HepG2 (cell line): Measurements from ENCODE around the gene COL8A1. TPM values are rescaled to one million over a fixed set of nuclear protein-coding genes. Genes with fewer than 3 reads are reported as not detected.

Source experiments
- ATAC-seq: fragments of 200-7000 bp; cut with Tn5 transposase; 3 replicates; pipeline ENCODE4 v1.9.1; 2020; ENCODE audit warnings: mild to moderate bottlenecking, moderate library complexity
- BruUV-seq: library from RNA; stranded (reverse); fragments of 400-500 nt; replicated peaks from 2 replicates; lab custom pipeline; 2021; lab: Mats Ljungman, UMichigan
- CTCF ChIA-PET: fragments of 300-600 bp; formaldehyde crosslinking; extraction: SDS; loops from one replicate; lab custom pipeline; 2021; ENCODE audit warnings: low total read pairs, inconsistent platforms, low intra/inter-chr PET ratio; lab: Yijun Ruan, JAX
- POLR2A ChIA-PET: fragments of 350-600 bp; sonication (Branson Sonifier 250); formaldehyde crosslinking; loops from one replicate; lab custom pipeline; 2020; ENCODE audit warnings: antibody characterized with exemption, inconsistent platforms; lab: Yijun Ruan, JAX
- DNase-seq: peaks from one replicate; pipeline ENCODE4 v3.0.0-alpha.2; 2015; ENCODE audit warnings: low spot score
- FAIRE-seq: peaks from 3 replicates; lab custom pipeline; 2011; peaks lifted over from hg19 to GRCh38; lab: Jason Lieb, UNC
- H2AFZ ChIP-seq: one replicate; pipeline ENCODE4 v1.6.1; 2011; ENCODE audit warnings: low read length, inconsistent platforms
- H3K27ac ChIP-seq: fragments of 300-600 bp; 3 replicates; pipeline ENCODE4 v1.8.0; 2011; ENCODE audit warnings: mixed run types, mild to moderate bottlenecking, mixed read lengths, low read length, inconsistent platforms; ENCODE audit not compliant: insufficient read depth; ENCODE audit errors: extremely low read length
- H3K27me3 ChIP-seq, 2 experiments: fragments of 200-600 bp in 1 of 2; 2 replicates in 1 of 2; 3 replicates in 1 of 2; pipeline versions ENCODE4 v1.6.0 to v1.8.0; 2011; ENCODE audit warnings: low read length in 2 of 2, mild to moderate bottlenecking in 2 of 2, moderate library complexity in 2 of 2, inconsistent platforms in 1 of 2; ENCODE audit not compliant: insufficient read depth in 2 of 2, control insufficient read depth in 1 of 2
- H3K36me3 ChIP-seq, 2 experiments: fragments of 200-600 bp in 1 of 2; replicated peaks in 1 of 2; 2 replicates in 1 of 2; 3 replicates in 1 of 2; pipeline versions ENCODE4 v1.5.1 to v1.8.0; 2011; ENCODE audit warnings: low read length in 2 of 2, inconsistent platforms in 1 of 2; ENCODE audit not compliant: insufficient read depth in 2 of 2, control insufficient read depth in 1 of 2
- H3K4me1 ChIP-seq: 2 replicates; pipeline ENCODE4 v1.5.1; 2012; ENCODE audit warnings: low read length, inconsistent platforms; ENCODE audit not compliant: insufficient read depth
- H3K4me2 ChIP-seq: 2 replicates; pipeline ENCODE4 v1.6.0; 2011; ENCODE audit warnings: low read depth, low read length, inconsistent platforms
- H3K4me3 ChIP-seq, 3 experiments: fragments of 200-600 bp in 1 of 3; sonication (generic), shearing (Covaris generic) in 1 of 3; replicated peaks in 1 of 3; 2 replicates each; pipeline ENCODE4 v1.5.1; 2011 to 2016; ENCODE audit warnings: low read length in 3 of 3, inconsistent platforms in 2 of 3, low read depth in 2 of 3, mild to moderate bottlenecking in 2 of 3, control low read depth in 1 of 3, mixed read lengths in 1 of 3; ENCODE audit not compliant: insufficient read depth in 1 of 3
- H3K79me2 ChIP-seq: one replicate; pipeline ENCODE4 v1.6.1; 2011; ENCODE audit warnings: low read length, inconsistent platforms; ENCODE audit not compliant: insufficient read depth
- H3K9ac ChIP-seq: 2 replicates; pipeline ENCODE4 v1.6.0; 2011; ENCODE audit warnings: mild to moderate bottlenecking, low read depth, low read length, inconsistent platforms; ENCODE audit not compliant: insufficient read depth
- H3K9me3 ChIP-seq: 2 replicates; pipeline ENCODE4 v1.5.1; 2012; ENCODE audit warnings: mild to moderate bottlenecking, low read length
- H4K20me1 ChIP-seq: 2 replicates; pipeline ENCODE4 v1.6.0; 2011; ENCODE audit warnings: inconsistent platforms, mild to moderate bottlenecking, low read length, moderate library complexity; ENCODE audit not compliant: insufficient read depth
- ARHGAP35 ChIP-seq: sonication (generic); formaldehyde crosslinking; IDR thresholded peaks from 2 replicates; pipeline ENCODE4 v1.9.0; 2022; ENCODE audit warnings: mild to moderate bottlenecking, inconsistent platforms, moderate library complexity, missing genetic modification reagents, borderline replicate concordance
- GFI1 ChIP-seq: sonication (generic); formaldehyde crosslinking; IDR thresholded peaks from 2 replicates; pipeline ENCODE4 v1.5.0; 2020; ENCODE audit warnings: missing genetic modification reagents, mild to moderate bottlenecking, borderline replicate concordance
- KMT2A ChIP-seq: sonication (generic); formaldehyde crosslinking; IDR thresholded peaks from 2 replicates; pipeline ENCODE4 v1.4.0; 2020; ENCODE audit warnings: missing genetic modification reagents
- NPAS2 ChIP-seq: sonication (generic); formaldehyde crosslinking; IDR thresholded peaks from 2 replicates; pipeline ENCODE4 v1.8.0; 2022; ENCODE audit warnings: mild to moderate bottlenecking, missing genetic modification reagents, borderline replicate concordance
- SRY ChIP-seq: sonication (generic); formaldehyde crosslinking; IDR thresholded peaks from 2 replicates; pipeline ENCODE4 v1.8.0; 2022; ENCODE audit warnings: mild to moderate bottlenecking, missing genetic modification reagents
- TEAD3 ChIP-seq: optimal IDR thresholded peaks from 2 replicates; pipeline ENCODE3; 2016; ENCODE audit warnings: borderline replicate concordance
- ZBTB38 ChIP-seq: sonication (generic); formaldehyde crosslinking; IDR thresholded peaks from 2 replicates; pipeline ENCODE4 v1.5.1; 2020; ENCODE audit warnings: mild to moderate bottlenecking, missing genetic modification reagents
- ZC3H4 ChIP-seq: sonication (generic); formaldehyde crosslinking; IDR thresholded peaks from 2 replicates; pipeline ENCODE4 v1.4.0; 2020; ENCODE audit warnings: missing genetic modification reagents, borderline replicate concordance
- ZFP82 ChIP-seq: sonication (generic); formaldehyde crosslinking; IDR thresholded peaks from 2 replicates; pipeline ENCODE4 v1.5.1; 2020; ENCODE audit warnings: mild to moderate bottlenecking, missing genetic modification reagents, borderline replicate concordance
- ZNF264 ChIP-seq: sonication (generic); formaldehyde crosslinking; IDR thresholded peaks from 2 replicates; pipeline ENCODE4 v1.4.0; 2020; ENCODE audit warnings: missing genetic modification reagents
- ZSCAN9 ChIP-seq: IDR thresholded peaks from 2 replicates; pipeline ENCODE4 v1.6.1; 2016; ENCODE audit warnings: borderline replicate concordance
- WGBS: methylation state at CpG from one replicate; pipeline ENCODE4 v1.1.6; 2017; ENCODE audit warnings: low lambda C conversion rate; 5-methylcytosine and 5-hydroxymethylcytosine counted together
- in situ Hi-C: cut with HindIII; loops from 2 replicates; pipeline ENCODE4 v1.10.0; 2017; ENCODE audit warnings: low pct_unique_long_range_greater_than_20kb; ENCODE audit not compliant: extremely low pct_ligation_motif_present
- intact Hi-C: fragments of 100-400 bp; cut with micrococcal nuclease; formaldehyde crosslinking; loops from one replicate; pipeline ENCODE4 v1.10.0; 2022; ENCODE audit not compliant: unreplicated experiment
- polyA plus RNA-seq, 8 experiments: library from polyadenylated mRNA; depleted of rRNA in 3 of 8; stranded (reverse) in 7 of 8; unstranded in 1 of 8; fragments of >200 nt; fragmentation: Illumina TruSeq in 4 of 8; extraction: Trizol in 4 of 8; gene quantifications; 2 replicates each; pipeline versions ENCODE4 v1.2.1 to v1.2.3, GENCODE V29; 2011 to 2016; ENCODE audit warnings: low read depth in 4 of 8, missing spikeins in 1 of 8, mixed read lengths in 1 of 8; ENCODE audit not compliant: insufficient read depth in 1 of 8
- total RNA-seq, 5 experiments: library from RNA; depleted of rRNA; stranded (reverse); fragments of >200 nt; fragmentation: Illumina TruSeq; extraction: Trizol; gene quantifications; 2 replicates each; pipeline ENCODE4 v1.2.3, GENCODE V29; 2016; ENCODE audit warnings: low read depth in 1 of 5
- TF ChIP-seq, protein P1 (sequence below): conservative IDR thresholded peaks from 2 replicates; pipeline ENCODE4 v1.6.1; 2018; ENCODE audit warnings: missing genetic modification reagents
- TF ChIP-seq, protein P2 (sequence below): sonication (generic); formaldehyde crosslinking; IDR thresholded peaks from 2 replicates; pipeline ENCODE4 v1.4.0; 2020; ENCODE audit warnings: missing genetic modification reagents, low read depth, mild to moderate bottlenecking, borderline replicate concordance
- TF ChIP-seq, protein P3 (sequence below): sonication (generic); formaldehyde crosslinking; IDR thresholded peaks from 2 replicates; pipeline ENCODE4 v1.8.0; 2022; ENCODE audit warnings: missing genetic modification reagents, low read depth, mild to moderate bottlenecking, borderline replicate concordance
- TF ChIP-seq, protein P4 (sequence below): sonication (generic); formaldehyde crosslinking; IDR thresholded peaks from 2 replicates; pipeline ENCODE4 v1.5.0; 2020; ENCODE audit warnings: mild to moderate bottlenecking, missing genetic modification reagents, moderate library complexity
- TF ChIP-seq, protein P5 (sequence below): sonication (generic); formaldehyde crosslinking; IDR thresholded peaks from 2 replicates; pipeline ENCODE4 v1.4.0; 2020; ENCODE audit warnings: missing genetic modification reagents

Gene COL8A1
- total and polyA plus RNA-seq, 2 of the 13 experiments (the other 11 are each of a cell fraction or from before 2014, with no cell fraction given) = not detected

DNA sequence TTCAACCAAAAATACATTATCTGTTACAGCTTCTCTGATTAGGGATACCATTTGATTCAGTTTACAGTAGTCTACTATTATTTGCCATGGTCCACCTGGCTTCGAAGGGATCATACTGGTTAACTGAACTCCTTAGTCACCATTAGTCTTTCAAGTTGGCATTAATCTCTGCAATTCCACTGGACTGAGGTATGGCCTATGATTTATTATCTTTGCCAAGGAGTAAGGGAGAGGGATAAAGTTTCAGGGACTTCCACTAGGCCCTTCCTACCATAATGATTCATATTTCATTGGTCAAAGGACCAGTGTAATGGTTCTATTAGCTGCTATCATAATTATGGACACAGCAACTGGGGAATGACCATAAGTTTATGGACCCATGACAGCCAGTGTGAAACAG is 172.0 kb downstream of the COL8A1 start (continued):
- TF ChIP-seq, protein P1, sequence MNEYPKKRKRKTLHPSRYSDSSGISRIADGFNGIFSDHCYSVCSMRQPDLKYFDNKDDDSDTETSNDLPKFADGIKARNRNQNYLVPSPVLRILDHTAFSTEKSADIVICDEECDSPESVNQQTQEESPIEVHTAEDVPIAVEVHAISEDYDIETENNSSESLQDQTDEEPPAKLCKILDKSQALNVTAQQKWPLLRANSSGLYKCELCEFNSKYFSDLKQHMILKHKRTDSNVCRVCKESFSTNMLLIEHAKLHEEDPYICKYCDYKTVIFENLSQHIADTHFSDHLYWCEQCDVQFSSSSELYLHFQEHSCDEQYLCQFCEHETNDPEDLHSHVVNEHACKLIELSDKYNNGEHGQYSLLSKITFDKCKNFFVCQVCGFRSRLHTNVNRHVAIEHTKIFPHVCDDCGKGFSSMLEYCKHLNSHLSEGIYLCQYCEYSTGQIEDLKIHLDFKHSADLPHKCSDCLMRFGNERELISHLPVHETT (CRISPR knock-in tag) = no peak
- TF ChIP-seq, protein P2, sequence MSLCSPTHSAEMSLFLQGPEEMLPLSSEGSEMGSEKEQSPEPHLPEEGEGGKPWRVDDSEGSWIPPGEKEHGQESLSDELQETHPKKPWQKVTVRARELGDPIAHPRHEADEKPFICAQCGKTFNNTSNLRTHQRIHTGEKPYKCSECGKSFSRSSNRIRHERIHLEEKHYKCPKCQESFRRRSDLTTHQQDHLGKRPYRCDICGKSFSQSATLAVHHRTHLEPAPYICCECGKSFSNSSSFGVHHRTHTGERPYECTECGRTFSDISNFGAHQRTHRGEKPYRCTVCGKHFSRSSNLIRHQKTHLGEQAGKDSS (CRISPR knock-in tag) = no peak

DNA sequence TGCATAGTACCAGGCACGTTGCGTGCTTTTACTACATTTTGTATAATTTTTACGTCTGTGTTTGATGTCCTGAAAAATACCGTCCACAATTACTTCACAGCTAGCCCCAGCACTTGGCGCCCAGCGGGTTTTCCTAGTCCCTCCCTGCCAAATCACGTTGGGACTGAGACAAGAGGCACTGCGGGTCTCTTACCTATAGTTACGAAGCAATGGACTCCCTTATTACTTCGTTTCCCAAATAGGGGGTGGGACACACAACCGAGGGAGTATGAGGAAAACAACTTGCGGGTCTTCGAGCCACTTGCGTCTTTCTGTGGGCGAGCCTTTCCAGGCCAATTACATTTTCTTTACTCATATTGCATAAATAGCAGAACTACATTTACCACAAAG is 178.6 kb downstream of the COL8A1 start:
- in situ Hi-C loops = loop anchor here (25.0 kb wide), 1 partner anchor 895 kb away; the partner anchor contains the start of gene TFG
- no peak for TF ChIP-seq SRY (CRISPR knock-in tag)
- TF ChIP-seq, protein P3, sequence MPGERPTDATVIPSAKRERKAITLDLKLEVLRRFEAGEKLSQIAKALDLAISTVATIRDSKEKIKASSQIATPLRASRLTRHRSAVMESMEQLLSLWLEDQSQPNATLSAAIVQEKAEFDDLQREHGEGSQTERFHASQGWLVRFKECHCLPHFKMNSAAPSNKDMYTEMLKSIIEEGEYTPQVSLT (CRISPR knock-in tag) = 0 out of 2 replicates have a peak, but pooled peaks have one; percentile 36
- peak; percentile 13; the same call in 1 of the 2 replicates for TF ChIP-seq ZBTB38
- TF ChIP-seq ARHGAP35 (CRISPR knock-in tag) = no peak
- peak; percentile 38; the same call in 1 of the 2 replicates for TF ChIP-seq ZC3H4
- TF ChIP-seq ZSCAN9 (CRISPR knock-in tag) = no peak
- TF ChIP-seq GFI1 (CRISPR knock-in tag) = 0 out of 2 replicates have a peak, but pooled peaks have one; percentile 31
- 0 out of 2 replicates have a peak, but pooled peaks have one; percentile 28 for TF ChIP-seq ZFP82
- TF ChIP-seq TEAD3 (CRISPR knock-in tag) = no peak
- TF ChIP-seq NPAS2 = 0 out of 2 replicates have a peak, but pooled peaks have one; percentile 53
- TF ChIP-seq, protein P4, sequence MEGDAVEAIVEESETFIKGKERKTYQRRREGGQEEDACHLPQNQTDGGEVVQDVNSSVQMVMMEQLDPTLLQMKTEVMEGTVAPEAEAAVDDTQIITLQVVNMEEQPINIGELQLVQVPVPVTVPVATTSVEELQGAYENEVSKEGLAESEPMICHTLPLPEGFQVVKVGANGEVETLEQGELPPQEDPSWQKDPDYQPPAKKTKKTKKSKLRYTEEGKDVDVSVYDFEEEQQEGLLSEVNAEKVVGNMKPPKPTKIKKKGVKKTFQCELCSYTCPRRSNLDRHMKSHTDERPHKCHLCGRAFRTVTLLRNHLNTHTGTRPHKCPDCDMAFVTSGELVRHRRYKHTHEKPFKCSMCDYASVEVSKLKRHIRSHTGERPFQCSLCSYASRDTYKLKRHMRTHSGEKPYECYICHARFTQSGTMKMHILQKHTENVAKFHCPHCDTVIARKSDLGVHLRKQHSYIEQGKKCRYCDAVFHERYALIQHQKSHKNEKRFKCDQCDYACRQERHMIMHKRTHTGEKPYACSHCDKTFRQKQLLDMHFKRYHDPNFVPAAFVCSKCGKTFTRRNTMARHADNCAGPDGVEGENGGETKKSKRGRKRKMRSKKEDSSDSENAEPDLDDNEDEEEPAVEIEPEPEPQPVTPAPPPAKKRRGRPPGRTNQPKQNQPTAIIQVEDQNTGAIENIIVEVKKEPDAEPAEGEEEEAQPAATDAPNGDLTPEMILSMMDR (CRISPR knock-in tag) = no peak
- no peak for TF ChIP-seq KMT2A (CRISPR knock-in tag)
- no peak for TF ChIP-seq ZNF264
- TF ChIP-seq, protein P5, sequence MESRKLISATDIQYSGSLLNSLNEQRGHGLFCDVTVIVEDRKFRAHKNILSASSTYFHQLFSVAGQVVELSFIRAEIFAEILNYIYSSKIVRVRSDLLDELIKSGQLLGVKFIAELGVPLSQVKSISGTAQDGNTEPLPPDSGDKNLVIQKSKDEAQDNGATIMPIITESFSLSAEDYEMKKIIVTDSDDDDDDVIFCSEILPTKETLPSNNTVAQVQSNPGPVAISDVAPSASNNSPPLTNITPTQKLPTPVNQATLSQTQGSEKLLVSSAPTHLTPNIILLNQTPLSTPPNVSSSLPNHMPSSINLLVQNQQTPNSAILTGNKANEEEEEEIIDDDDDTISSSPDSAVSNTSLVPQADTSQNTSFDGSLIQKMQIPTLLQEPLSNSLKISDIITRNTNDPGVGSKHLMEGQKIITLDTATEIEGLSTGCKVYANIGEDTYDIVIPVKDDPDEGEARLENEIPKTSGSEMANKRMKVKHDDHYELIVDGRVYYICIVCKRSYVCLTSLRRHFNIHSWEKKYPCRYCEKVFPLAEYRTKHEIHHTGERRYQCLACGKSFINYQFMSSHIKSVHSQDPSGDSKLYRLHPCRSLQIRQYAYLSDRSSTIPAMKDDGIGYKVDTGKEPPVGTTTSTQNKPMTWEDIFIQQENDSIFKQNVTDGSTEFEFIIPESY (CRISPR knock-in tag) = peak; percentile 91

More for the DNA sequence above, 178.6 kb downstream of the COL8A1 start:
- Histone ChIP-seq H4K20me1 (no peaks in the 10 kb centered on the region), H3K4me3 (peak overlapping the region; percentile 74 to 90 (median 86)), H3K9ac (peak overlapping the region; percentile 83), H3K9me3 (no peaks in the 10 kb centered on the region), H2AFZ (peak overlapping the region; percentile 93), H3K4me1 (peaks cover 22% of the 10 kb centered on the region), H3K4me2 (peak overlapping the region; percentile 91), H3K27me3 (no peaks in the 10 kb centered on the region; a peak in 1 of 5 replicates), H3K27ac (peak overlapping the region; percentile 82), H3K79me2 (peaks cover 15% of the 10 kb centered on the region), H3K36me3 (no peaks in the 10 kb centered on the region)
- CTCF ChIA-PET = no interaction called here
- intact Hi-C loops = loop anchor here (10.0 kb wide), 1 partner anchor 898 kb away; no protein-coding TSS in a partner anchor
- BruUV-seq = TSS peak; percentile 92
- FAIRE-seq (no peak), DNase-seq (no peak), ATAC-seq (peak; percentile 15)
- WGBS = 36% methylated on average over 15 of the region's 15 CpGs
- POLR2A ChIA-PET = interaction anchor here (1.0 to 1.3 kb wide), 3 partner anchors 16 to 460 kb away, joined by 3 to 4 read pairs (median 4); partner anchors contain the start of gene TBC1D23
